GM10266 (cell line): ENCODE data around the gene PARD3.

Source experiments
- DNase-seq: peaks from one replicate; pipeline ENCODE4 v3.0.0; 2012; ENCODE audit errors: extremely low spot score
- CTCF ChIP-seq: IDR thresholded peaks from 2 replicates; pipeline ENCODE4 v1.5.1; 2012; ENCODE audit warnings: mild to moderate bottlenecking, low read depth; ENCODE audit not compliant: control insufficient read depth, insufficient read depth; ENCODE audit errors: missing control alignments

Gene PARD3

GRCh38 chr10:34687434-34688210 is 127.5 kb downstream of the PARD3 start:
- no peak for TF ChIP-seq CTCF
- DNase-seq: no peak

GRCh38 chr10:34682580-34682979 is 132.5 kb downstream of the PARD3 start:
- TF ChIP-seq CTCF: no peak
- DNase-seq: no peak

- TF ChIP-seq CTCF: no peak
- no peak for DNase-seq
Observed at GRCh38 chr10:34681933-34682332, 133.2 kb downstream of the PARD3 start.

- no peak for TF ChIP-seq CTCF
- DNase-seq: no peak
Observed at GRCh38 chr10:34679177-34679576, 135.9 kb downstream of the PARD3 start.

- TF ChIP-seq CTCF: no peak
- DNase-seq: no peak
Observed at GRCh38 chr10:34677591-34677990, 137.5 kb downstream of the PARD3 start.

- no peak for TF ChIP-seq CTCF
- no peak for DNase-seq
Observed at GRCh38 chr10:34677132-34677531, 138.0 kb downstream of the PARD3 start.

- TF ChIP-seq CTCF: no peak
- no peak for DNase-seq
Observed at GRCh38 chr10:34674176-34674575, 140.9 kb downstream of the PARD3 start.
